MM.1S (cell line): ENCODE data around the gene GOLGA5.
"Not testable (repeated sequence)": the region's sequence is repeated elsewhere in the genome, so short reads cannot be mapped to it uniquely, and the experiment has no call there.

Source experiments
- DNase-seq: peaks from one replicate; pipeline ENCODE4 v3.0.0-alpha.2; 2015
- H2AFZ ChIP-seq: fragments of 300-600 bp; sonication (generic); 2 replicates; pipeline ENCODE4 v1.6.0; 2016; ENCODE audit warnings: antibody characterized with exemption, low read length
- H3F3A ChIP-seq: fragments of 300-600 bp; sonication (generic); 2 replicates; pipeline ENCODE4 v1.6.1; 2016; ENCODE audit warnings: mild to moderate bottlenecking, antibody characterized with exemption, low read length, moderate library complexity, mixed read lengths; ENCODE audit not compliant: insufficient read depth
- H3K27ac ChIP-seq: fragments of 300-600 bp; sonication (generic); 2 replicates; pipeline ENCODE4 v1.5.1; 2016; ENCODE audit warnings: mild to moderate bottlenecking, low read length
- H3K27me3 ChIP-seq: fragments of 300-600 bp; sonication (generic); replicated peaks from 2 replicates; pipeline ENCODE4 v1.6.0; 2016; ENCODE audit warnings: low read length; ENCODE audit not compliant: insufficient read depth
- H3K36me3 ChIP-seq: fragments of 300-600 bp; sonication (generic); replicated peaks from 2 replicates; pipeline ENCODE4 v1.6.1; 2016; ENCODE audit warnings: mild to moderate bottlenecking, low read length, mixed read lengths; ENCODE audit not compliant: insufficient read depth
- H3K4me1 ChIP-seq: fragments of 300-600 bp; sonication (generic); 2 replicates; pipeline ENCODE4 v1.6.1; 2016; ENCODE audit warnings: low read length, mixed read lengths
- H3K4me2 ChIP-seq: fragments of 300-600 bp; sonication (generic); 2 replicates; pipeline ENCODE4 v1.6.0; 2016; ENCODE audit warnings: low read depth, low read length
- H3K4me3 ChIP-seq: fragments of 300-600 bp; sonication (generic); 2 replicates; pipeline ENCODE4 v1.5.1; 2016; ENCODE audit warnings: low read length, mixed read lengths
- H3K79me2 ChIP-seq: fragments of 300-600 bp; sonication (generic); 2 replicates; pipeline ENCODE4 v1.6.1; 2016; ENCODE audit warnings: mixed run types, low read length, mixed read lengths
- H3K9ac ChIP-seq: fragments of 300-600 bp; sonication (generic); 2 replicates; pipeline ENCODE4 v1.6.1; 2016; ENCODE audit warnings: low read length, mixed read lengths
- H3K9me2 ChIP-seq: fragments of 300-600 bp; sonication (generic); replicated peaks from 2 replicates; pipeline ENCODE4 v1.6.1; 2016; ENCODE audit warnings: mild to moderate bottlenecking, low read length, mixed read lengths; ENCODE audit not compliant: insufficient read depth
- H3K9me3 ChIP-seq: fragments of 300-600 bp; sonication (generic); replicated peaks from 2 replicates; pipeline ENCODE4 v1.6.1; 2016; ENCODE audit warnings: mild to moderate bottlenecking, low read length, mixed read lengths; ENCODE audit not compliant: insufficient read depth
- H4K20me1 ChIP-seq: fragments of 300-600 bp; sonication (generic); 2 replicates; pipeline ENCODE4 v1.6.1; 2016; ENCODE audit warnings: mild to moderate bottlenecking, low read length, moderate library complexity, mixed read lengths; ENCODE audit not compliant: insufficient read depth
- EZH2 ChIP-seq: fragments of 300-600 bp; sonication (generic); optimal IDR thresholded peaks from 2 replicates; pipeline ENCODE3; 2017; ENCODE audit warnings: low read depth, mild to moderate bottlenecking, antibody characterized with exemption, low read length, mixed read lengths
- EZH2phosphoT487 ChIP-seq: fragments of 300-600 bp; sonication (generic); IDR thresholded peaks from 2 replicates; pipeline ENCODE4 v1.6.1; 2018; ENCODE audit warnings: antibody characterized with exemption, low read length
- TF ChIP-seq, protein P1 (sequence below): fragments of 300-600 bp; sonication (generic); IDR thresholded peaks from 2 replicates; pipeline ENCODE4 v1.5.1; 2016; ENCODE audit warnings: antibody characterized with exemption, low read length, mixed read lengths

GOLGA5 gene

GRCh38 chr14:92793709-92794546 lies at the start of gene GOLGA5:
GOLGA5 (plus strand) TSS chr14:92794305; CDS start chr14:92797438, 3,133 bp downstream.
- Histone ChIP-seq H3F3A (no peaks in the 10 kb centered on the region), H3K79me2 (peaks cover 23% of the 10 kb centered on the region), H3K27me3 (no peaks in the 10 kb centered on the region), H3K9me2 (no peaks in the 10 kb centered on the region), H3K9ac (peak within 1 kb of the TSS; percentile 95), H3K4me1 (peaks cover 4% of the 10 kb centered on the region; the same call in 1 of the 2 replicates), H3K4me2 (peak within 1 kb of the TSS; percentile 51), H3K9me3 (no peaks in the 10 kb centered on the region), H3K27ac (peak within 1 kb of the TSS; percentile 29; the same call in 1 of the 2 replicates), H3K4me3 (peak within 1 kb of the TSS; percentile 94), H3K36me3 (no peaks in the 10 kb centered on the region), H4K20me1 (no peaks in the 10 kb centered on the region), H2AFZ (peak within 1 kb of the TSS; percentile 77)
- peak; percentile 92 for DNase-seq
- TF ChIP-seq EZH2 (no peak), EZH2phosphoT487 (no peak)
- TF ChIP-seq, protein P1, sequence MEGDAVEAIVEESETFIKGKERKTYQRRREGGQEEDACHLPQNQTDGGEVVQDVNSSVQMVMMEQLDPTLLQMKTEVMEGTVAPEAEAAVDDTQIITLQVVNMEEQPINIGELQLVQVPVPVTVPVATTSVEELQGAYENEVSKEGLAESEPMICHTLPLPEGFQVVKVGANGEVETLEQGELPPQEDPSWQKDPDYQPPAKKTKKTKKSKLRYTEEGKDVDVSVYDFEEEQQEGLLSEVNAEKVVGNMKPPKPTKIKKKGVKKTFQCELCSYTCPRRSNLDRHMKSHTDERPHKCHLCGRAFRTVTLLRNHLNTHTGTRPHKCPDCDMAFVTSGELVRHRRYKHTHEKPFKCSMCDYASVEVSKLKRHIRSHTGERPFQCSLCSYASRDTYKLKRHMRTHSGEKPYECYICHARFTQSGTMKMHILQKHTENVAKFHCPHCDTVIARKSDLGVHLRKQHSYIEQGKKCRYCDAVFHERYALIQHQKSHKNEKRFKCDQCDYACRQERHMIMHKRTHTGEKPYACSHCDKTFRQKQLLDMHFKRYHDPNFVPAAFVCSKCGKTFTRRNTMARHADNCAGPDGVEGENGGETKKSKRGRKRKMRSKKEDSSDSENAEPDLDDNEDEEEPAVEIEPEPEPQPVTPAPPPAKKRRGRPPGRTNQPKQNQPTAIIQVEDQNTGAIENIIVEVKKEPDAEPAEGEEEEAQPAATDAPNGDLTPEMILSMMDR, result no peak

GRCh38 chr14:92747701-92748258 lies 46.3 kb upstream of the GOLGA5 start:
- Histone ChIP-seq H3K27me3 (no peaks in the 10 kb centered on the region), H3K9me2 (no peaks in the 10 kb centered on the region), H3F3A (no peaks in the 10 kb centered on the region), H3K4me2 (peak overlapping the region; percentile 74), H3K27ac (peak overlapping the region; percentile 32; the same call in 1 of the 2 replicates), H3K9ac (peak overlapping the region; percentile 82), H2AFZ (0 out of 2 replicates have a peak overlapping the region, but pooled peaks have one; percentile 65), H3K36me3 (no peaks in the 10 kb centered on the region), H3K9me3 (no peaks in the 10 kb centered on the region), H4K20me1 (no peaks in the 10 kb centered on the region), H3K4me1 (0 out of 2 replicates have a peak, but pooled peaks cover 6% of the 10 kb centered on the region), H3K79me2 (peaks cover 37% of the 10 kb centered on the region), H3K4me3 (peak overlapping the region; percentile 83)
- TF ChIP-seq, protein P1, result no peak
- TF ChIP-seq EZH2phosphoT487 (no peak), EZH2 (no peak)
- DNase-seq, result peak; percentile 15

- DNase-seq, result peak; percentile 86
- Histone ChIP-seq H3K36me3 (no peaks in the 10 kb centered on the region), H2AFZ (peak within 1 kb of the TSS; percentile 65; the same call in 1 of the 2 replicates), H3K4me2 (peak within 1 kb of the TSS; percentile 74), H3K9ac (peak within 1 kb of the TSS; percentile 82), H3K4me1 (0 out of 2 replicates have a peak, but pooled peaks cover 6% of the 10 kb centered on the region), H3K9me2 (no peaks in the 10 kb centered on the region), H3K27me3 (no peaks in the 10 kb centered on the region), H3K9me3 (no peaks in the 10 kb centered on the region), H4K20me1 (no peaks in the 10 kb centered on the region), H3K27ac (peak within 1 kb of the TSS; percentile 32; the same call in 1 of the 2 replicates), H3K79me2 (peaks cover 37% of the 10 kb centered on the region), H3F3A (no peaks in the 10 kb centered on the region), H3K4me3 (peak within 1 kb of the TSS; percentile 83)
- TF ChIP-seq EZH2phosphoT487 (no peak), EZH2 (no peak)
- TF ChIP-seq, protein P1, result no peak
These were observed 45.7 kb upstream of the GOLGA5 start, which contains the start of gene LGMN for GRCh38 chr14:92748259-92749016. LGMN (minus strand) TSS chr14:92748627; CDS start chr14:92732786, 15,841 bp downstream.

DNA sequence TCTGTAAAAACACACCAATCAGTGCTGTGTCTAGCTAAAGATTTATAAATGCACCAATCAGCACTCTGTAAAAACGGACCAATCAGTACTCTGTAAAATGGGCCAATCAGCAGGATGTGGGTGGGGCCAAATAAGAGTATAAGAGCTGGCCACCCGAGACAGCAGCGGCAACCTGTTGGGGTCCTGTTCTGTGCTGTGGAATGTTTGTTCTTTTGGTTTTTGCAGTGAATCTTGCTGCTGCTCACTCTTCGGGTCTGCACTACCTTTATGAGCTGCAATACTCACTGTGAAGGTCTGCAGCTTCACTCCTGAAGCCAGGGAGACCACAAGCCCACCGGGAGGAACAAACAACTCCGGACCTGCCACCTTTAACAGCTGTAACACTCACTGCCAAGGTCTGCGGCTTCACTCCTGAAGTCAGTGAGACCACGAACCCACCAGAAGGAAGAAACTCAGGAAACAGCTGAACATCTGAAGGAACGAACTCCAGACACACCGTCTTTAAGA lies 43.8 kb upstream of the GOLGA5 start:
- H3F3A ChIP-seq, H3K9ac ChIP-seq, H3K4me2 ChIP-seq, H3K9me2 ChIP-seq, H3K27me3 ChIP-seq, H3K4me3 ChIP-seq, DNase-seq, H4K20me1 ChIP-seq, H3K9me3 ChIP-seq, H3K4me1 ChIP-seq, H3K36me3 ChIP-seq, H3K27ac ChIP-seq, H2AFZ ChIP-seq: not testable (repeated sequence)
- peaks cover 27% of the 10 kb centered on the region for H3K79me2 ChIP-seq
